Endothelial cell of umbilical vein (primary cell): ENCODE results near the gene PEAR1. TPM values are rescaled to one million over a fixed set of nuclear protein-coding genes. Genes with fewer than 3 reads are reported as not detected.

ENCODE experiments used
- BruUV-seq: library from RNA; stranded (reverse); fragments of 400-500 nt; replicated peaks from 2 replicates; lab custom pipeline; 2021; lab: Mats Ljungman, UMichigan
- CTCF ChIA-PET: fragments of 300-600, 350-600 bp; sonication (Branson Sonifier 250); formaldehyde crosslinking; loops from one replicate; lab custom pipeline; 2021; ENCODE audit warnings: antibody characterized with exemption, inconsistent platforms; lab: Charles Lee
- POLR2A ChIA-PET: fragments of 300-600, 350-600 bp; sonication (Branson Sonifier 250); formaldehyde crosslinking; loops from one replicate; lab custom pipeline; 2021; ENCODE audit warnings: antibody characterized with exemption, inconsistent platforms; lab: Charles Lee
- DNase-seq: peaks from one replicate; pipeline ENCODE4 v3.0.0-alpha.2; 2011; ENCODE audit warnings: low read depth, low spot score
- FAIRE-seq: peaks from 2 replicates; lab custom pipeline; 2011; peaks lifted over from hg19 to GRCh38; lab: Jason Lieb, UNC
- H2AFZ ChIP-seq: 2 replicates; pipeline ENCODE4 v1.6.0; 2012; ENCODE audit warnings: low read depth, low read length, control low read depth, inconsistent platforms
- H3K27ac ChIP-seq: 2 replicates; pipeline ENCODE4 v1.5.1; 2011; ENCODE audit warnings: low read depth, mild to moderate bottlenecking, control low read depth, low read length, moderate library complexity; ENCODE audit not compliant: insufficient read depth
- H3K27me3 ChIP-seq, 2 experiments: 2 replicates each; pipeline versions ENCODE4 v1.6.0 to v1.6.1; 2011; ENCODE audit warnings: low read length in 2 of 2, mixed read lengths in 1 of 2; ENCODE audit not compliant: control insufficient read depth in 2 of 2, insufficient read depth in 2 of 2
- H3K36me3 ChIP-seq, 2 experiments: 2 replicates in 1 of 2; 3 replicates in 1 of 2; pipeline ENCODE4 v1.5.1; 2011; ENCODE audit warnings: low read length in 2 of 2, mild to moderate bottlenecking in 1 of 2, moderate library complexity in 1 of 2; ENCODE audit not compliant: control insufficient read depth in 2 of 2, insufficient read depth in 2 of 2; ENCODE audit errors: extremely low read depth in 1 of 2
- H3K4me1 ChIP-seq: 3 replicates; pipeline ENCODE4 v1.5.1; 2011; ENCODE audit warnings: mild to moderate bottlenecking, low read length; ENCODE audit not compliant: control insufficient read depth, insufficient read depth; ENCODE audit errors: extremely low read depth
- H3K4me2 ChIP-seq: 2 replicates; pipeline ENCODE4 v1.6.1; 2011; ENCODE audit warnings: low read length, control low read depth, mixed read lengths; ENCODE audit not compliant: insufficient read depth
- H3K4me3 ChIP-seq, 3 experiments: fragments of 200-600 bp in 1 of 3; sonication (generic), shearing (Covaris generic) in 1 of 3; replicated peaks in 1 of 3; 2 replicates each; pipeline ENCODE4 v1.5.1; 2011 to 2016; ENCODE audit warnings: control low read depth in 3 of 3, low read length in 3 of 3, mild to moderate bottlenecking in 2 of 3, inconsistent platforms in 1 of 3, low read depth in 1 of 3, moderate library complexity in 1 of 3; ENCODE audit not compliant: insufficient read depth in 1 of 3
- H3K79me2 ChIP-seq: 2 replicates; pipeline ENCODE4 v1.6.0; 2012; ENCODE audit warnings: low read length, inconsistent platforms; ENCODE audit not compliant: control insufficient read depth, insufficient read depth
- H3K9ac ChIP-seq: replicated peaks from 2 replicates; pipeline ENCODE3; 2011; ENCODE audit warnings: low read length, control low read depth; ENCODE audit not compliant: insufficient read depth; ENCODE audit errors: extremely low read depth
- H3K9me1 ChIP-seq: replicated peaks from 3 replicates; pipeline ENCODE4 v1.6.0; 2011; ENCODE audit warnings: mild to moderate bottlenecking, low read length; ENCODE audit not compliant: control insufficient read depth, insufficient read depth; ENCODE audit errors: extremely low read depth
- H3K9me3 ChIP-seq: replicated peaks from 2 replicates; pipeline ENCODE4 v1.5.1; 2012; ENCODE audit warnings: low read length, inconsistent platforms; ENCODE audit not compliant: control insufficient read depth, insufficient read depth
- H4K20me1 ChIP-seq: replicated peaks from 2 replicates; pipeline ENCODE3; 2011; ENCODE audit warnings: mild to moderate bottlenecking, low read length; ENCODE audit not compliant: control insufficient read depth, insufficient read depth; ENCODE audit errors: extremely low read depth
- CTCF ChIP-seq, 2 donors: IDR thresholded peaks; 1 replicate in 1 of 2; 2 replicates in 1 of 2; pipeline ENCODE4 v1.5.1; 2011; ENCODE audit warnings: low read length in 2 of 2, mild to moderate bottlenecking in 2 of 2, moderate library complexity in 2 of 2, control low read depth in 1 of 2, inconsistent platforms in 1 of 2, low read depth in 1 of 2; ENCODE audit not compliant: insufficient read depth in 1 of 2; ENCODE audit errors: extremely low read depth in 1 of 2
- EZH2 ChIP-seq: IDR thresholded peaks from 2 replicates; pipeline ENCODE4 v1.6.1; 2012; ENCODE audit warnings: borderline replicate concordance, low read depth, mild to moderate bottlenecking, moderate library complexity, low read length, inconsistent platforms; ENCODE audit not compliant: severe bottlenecking
- FOS ChIP-seq: IDR thresholded peaks from 2 replicates; pipeline ENCODE4 v1.6.1; 2011; ENCODE audit warnings: mild to moderate bottlenecking, low read length, moderate library complexity, borderline replicate concordance; ENCODE audit not compliant: insufficient read depth
- GATA2 ChIP-seq: IDR thresholded peaks from 2 replicates; pipeline ENCODE4 v1.7.0; 2011; ENCODE audit warnings: low read depth, mild to moderate bottlenecking, moderate library complexity, mixed read lengths, low read length; ENCODE audit not compliant: insufficient read length, insufficient read depth
- JUN ChIP-seq: IDR thresholded peaks from 2 replicates; pipeline ENCODE4 v1.6.1; 2011; ENCODE audit warnings: borderline replicate concordance, low read depth; ENCODE audit not compliant: insufficient read length, insufficient read depth
- MAX ChIP-seq: IDR thresholded peaks from 2 replicates; pipeline ENCODE4 v1.6.1; 2011; ENCODE audit not compliant: insufficient read depth, insufficient read length
- MYC ChIP-seq: IDR thresholded peaks from one replicate; pipeline ENCODE4 v1.6.1; 2011; ENCODE audit warnings: mild to moderate bottlenecking, low read depth, low read length
- POLR2A ChIP-seq: IDR thresholded peaks from 2 replicates; pipeline ENCODE4 v1.6.1; 2012; ENCODE audit warnings: low read depth, mild to moderate bottlenecking, control low read depth, low read length
- POLR2AphosphoS5 ChIP-seq: IDR thresholded peaks from 2 replicates; pipeline ENCODE4 v1.6.1; 2012; ENCODE audit warnings: low read depth, mild to moderate bottlenecking, control low read depth, low read length, moderate library complexity; ENCODE audit not compliant: insufficient read depth
- dilution Hi-C: fragments of 300-500 bp; cut with MboI; formaldehyde crosslinking; loops from one replicate; pipeline ENCODE4 v1.15.0; 2019; ENCODE audit warnings: low sequenced_read_pairs; ENCODE audit not compliant: extremely low pct_ligation_motif_present
- intact Hi-C: fragments of 100-400 bp; cut with micrococcal nuclease; formaldehyde crosslinking; loops from one replicate; pipeline ENCODE4 v1.10.0; 2022
- polyA plus RNA-seq, 4 experiments: library from polyadenylated mRNA; depleted of rRNA in 3 of 4; stranded (reverse) in 3 of 4; unstranded in 1 of 4; fragments of >200 nt; gene quantifications; 2 replicates each; pipeline versions ENCODE4 v1.2.1 to v1.2.3, GENCODE V29; 2011 to 2012; ENCODE audit warnings: missing spikeins in 1 of 4
- total RNA-seq: library from RNA; stranded (reverse); gene quantifications from 2 replicates; pipeline ENCODE4 v1.2.3, GENCODE V29; 2021

The PEAR1 gene
- total and polyA plus RNA-seq, 2 donors (not counting 3 experiments of a cell fraction or from before 2014, with no cell fraction given), result 90.7 to 106 TPM

GRCh38 chr1:156951371-156951770, 57.9 kb downstream of the PEAR1 start:
- no peaks in the 10 kb centered on the region for H3K27me3 ChIP-seq
- no peak overlapping the region for H2AFZ ChIP-seq
- H3K36me3 ChIP-seq, result peaks cover 17 to 39% of the 10 kb centered on the region in 2 experiments
- H3K9me1 ChIP-seq, result no peaks in the 10 kb centered on the region
- H3K27ac ChIP-seq, result no peak overlapping the region
- intact Hi-C loops, result no loop called here
- H3K4me3 ChIP-seq, result no peak overlapping the region
- no peak overlapping the region for H3K9ac ChIP-seq
- no TSS peak for BruUV-seq
- no peaks in the 10 kb centered on the region for H3K79me2 ChIP-seq
- TF ChIP-seq EZH2 (no peak), POLR2AphosphoS5 (no peak), POLR2A (no peak), GATA2 (no peak), MYC (no peak), JUN (no peak), FOS (no peak), MAX (no peak), CTCF (IDR thresholded peaks at IDR 0.05; ENCODE audit: extremely low read depth in 1 of 2, insufficient read depth in 1 of 2, low read depth in 1 of 2, low read length in 2 of 2) (no peak)
- DNase-seq, result no peak
- H3K4me2 ChIP-seq, result no peak overlapping the region
- POLR2A ChIA-PET, result no interaction called here
- no peak for FAIRE-seq
- no peaks in the 10 kb centered on the region for H4K20me1 ChIP-seq
- dilution Hi-C loops, result no loop called here
- no peaks in the 10 kb centered on the region for H3K4me1 ChIP-seq
- CTCF ChIA-PET, result interaction anchor here (1.3 kb wide), 1 partner anchor 123 kb away, joined by 4 read pairs; no protein-coding TSS in a partner anchor
- no peaks in the 10 kb centered on the region for H3K9me3 ChIP-seq
